ENCODE results near the gene CDK5RAP2.
"Not testable (repeated sequence)": the region's sequence is repeated elsewhere in the genome, so short reads cannot be mapped to it uniquely, and the experiment has no call there.

Gene CDK5RAP2

DNA sequence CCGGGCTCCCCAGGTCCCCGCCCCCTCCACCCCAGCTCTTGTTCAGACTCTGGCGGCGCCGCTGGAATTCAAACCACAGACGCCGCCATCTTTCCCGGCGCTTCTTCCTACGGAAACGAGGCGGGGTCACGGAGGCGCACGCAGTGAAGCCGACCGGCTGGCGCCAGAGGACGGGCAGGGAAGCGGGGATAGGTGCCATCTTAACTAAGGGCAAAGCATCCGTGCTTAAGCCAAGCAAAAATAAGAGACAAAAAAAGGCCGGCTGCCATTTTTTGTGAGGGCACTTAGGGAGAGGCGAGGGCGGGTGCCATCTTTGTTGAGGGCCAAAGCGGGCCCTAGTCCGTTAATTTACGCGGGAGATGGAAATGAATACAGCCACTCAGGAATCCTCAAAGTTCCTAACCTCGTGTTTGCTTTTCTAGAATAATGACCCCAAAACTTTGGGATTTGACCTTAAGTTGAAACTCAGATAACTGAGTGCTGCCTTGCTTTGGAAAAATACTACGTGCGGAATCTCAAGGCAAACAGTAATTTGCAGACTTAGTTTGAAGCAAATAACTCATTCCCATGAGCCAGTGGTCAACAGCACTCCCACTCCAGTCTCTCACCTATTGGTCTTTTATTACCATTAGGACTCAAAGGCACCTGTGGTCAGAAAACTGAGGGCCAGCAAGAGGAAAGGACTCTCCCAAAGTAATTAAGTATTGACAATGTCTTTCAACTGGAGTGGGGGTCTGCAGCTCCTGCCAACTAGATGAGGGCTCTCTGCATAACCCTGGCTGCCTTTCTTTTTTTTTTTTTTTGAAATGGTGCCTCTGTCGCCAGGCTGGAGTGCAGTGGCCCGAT is at the start of gene CDK5RAP2:
Gene CDK5RAP2 (minus strand): TSS at position 117 of the 846 bp plus-strand sequence. CDS start 189 bp downstream, outside the sequence.
- Histone ChIP-seq H3K9ac (ENCODE audit: low read depth in 1 of 2, low read length in 2 of 2) (peak within 1 kb of the TSS; percentile 68 to 77), H3K4me1 (ENCODE audit: control insufficient read depth in 2 of 2, insufficient read depth in 2 of 2, low read length in 2 of 2) (peaks cover 10 to 12% of the 10 kb centered on the region in 2 donors), H3K9me3 (ENCODE audit: control insufficient read depth in 2 of 2, low read length in 2 of 2) (no peaks in the 10 kb centered on the region), H3K36me3 (ENCODE audit: control insufficient read depth in 2 of 2, insufficient read depth in 2 of 2, low read length in 2 of 2) (no peaks in the 10 kb centered on the region), H3K4me3 (ENCODE audit: low read length in 2 of 2) (peak within 1 kb of the TSS; percentile 83 to 88), H3K27me3 (ENCODE audit: control insufficient read depth in 2 of 2, insufficient read depth in 2 of 2, low read length in 2 of 2) (no peaks in the 10 kb centered on the region), H3K27ac (ENCODE audit: low read depth in 2 of 2, low read length in 2 of 2) (peak within 1 kb of the TSS in 1 of 2 donors; percentile 65)

DNA sequence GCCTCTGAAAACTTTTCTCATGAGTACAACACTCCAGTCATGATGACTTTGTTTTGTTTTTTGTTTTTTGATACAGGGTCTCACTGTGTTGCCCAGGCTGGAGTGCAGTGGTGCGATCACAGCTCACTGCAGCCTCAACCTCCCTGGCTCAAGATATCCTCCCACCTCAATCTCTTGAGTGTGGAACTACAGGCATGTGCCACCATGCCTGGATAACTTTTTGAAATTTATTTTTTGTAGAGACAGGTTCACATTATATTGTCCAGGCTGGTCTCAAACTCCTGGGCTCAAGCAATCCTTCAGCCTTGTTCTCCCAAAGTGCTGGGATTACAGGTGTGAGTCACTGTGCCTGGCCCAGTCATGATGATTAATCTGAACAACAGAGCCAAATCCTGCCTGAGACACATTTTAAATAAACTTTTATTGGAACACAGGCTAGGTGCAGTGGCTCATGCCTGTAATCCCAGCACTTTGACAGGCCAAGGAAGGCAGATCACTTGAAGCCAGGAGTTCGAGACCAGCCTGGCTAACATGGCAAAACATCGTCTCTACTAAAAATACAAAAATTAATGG is 49.0 kb upstream of the CDK5RAP2 start:
- not testable (repeated sequence) for H3K4me3 ChIP-seq (ENCODE audit: low read length in 2 of 2); H3K27ac ChIP-seq (ENCODE audit: low read depth in 2 of 2, low read length in 2 of 2); H3K4me1 ChIP-seq (ENCODE audit: control insufficient read depth in 2 of 2, insufficient read depth in 2 of 2, low read length in 2 of 2); H3K27me3 ChIP-seq (ENCODE audit: control insufficient read depth in 2 of 2, insufficient read depth in 2 of 2, low read length in 2 of 2); H3K9ac ChIP-seq (ENCODE audit: low read depth in 1 of 2, low read length in 2 of 2); H3K9me3 ChIP-seq (ENCODE audit: control insufficient read depth in 2 of 2, low read length in 2 of 2); H3K36me3 ChIP-seq (ENCODE audit: control insufficient read depth in 2 of 2, insufficient read depth in 2 of 2, low read length in 2 of 2)

DNA sequence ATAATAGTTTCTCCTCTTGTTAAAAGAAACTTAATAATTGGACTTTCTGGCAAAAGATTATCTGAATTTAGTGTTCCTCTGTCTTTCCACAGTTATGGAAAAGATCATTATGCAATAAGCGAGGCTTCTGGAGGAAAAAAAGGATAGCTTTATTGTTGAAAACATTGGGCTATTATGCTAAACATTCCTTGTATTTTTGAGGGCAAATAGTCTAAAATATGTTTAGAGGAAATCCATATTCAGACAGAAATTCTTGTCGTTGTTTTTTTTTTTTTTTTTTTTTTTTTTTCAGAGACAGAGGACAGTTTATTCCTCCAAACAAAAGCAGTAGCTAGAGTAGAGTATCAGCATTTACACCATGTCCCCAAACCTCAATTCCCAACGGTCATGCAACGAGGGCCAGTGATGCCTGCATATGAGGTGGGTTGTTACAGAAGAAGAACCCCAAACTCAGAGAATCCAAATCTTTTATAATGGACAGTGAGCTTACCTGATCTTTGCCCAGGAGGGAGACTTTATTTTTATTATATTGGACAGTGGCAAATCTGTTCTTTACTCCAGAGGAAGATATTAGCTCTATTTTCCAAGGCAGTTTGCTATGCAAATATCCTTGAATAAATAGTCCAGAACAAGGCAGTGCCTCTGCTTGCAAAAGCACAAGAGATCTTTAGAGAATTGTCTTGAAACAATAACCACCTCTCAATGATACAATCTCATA is 48.4 kb upstream of the CDK5RAP2 start:
- H3K4me1 ChIP-seq (ENCODE audit: control insufficient read depth in 2 of 2, insufficient read depth in 2 of 2, low read length in 2 of 2): no peaks in the 10 kb centered on the region
- no peak overlapping the region for H3K27ac ChIP-seq (ENCODE audit: low read depth in 2 of 2, low read length in 2 of 2)
- no peaks in the 10 kb centered on the region for H3K27me3 ChIP-seq (ENCODE audit: control insufficient read depth in 2 of 2, insufficient read depth in 2 of 2, low read length in 2 of 2)
- no peaks in the 10 kb centered on the region for H3K9me3 ChIP-seq (ENCODE audit: control insufficient read depth in 2 of 2, low read length in 2 of 2)
- no peaks in the 10 kb centered on the region for H3K36me3 ChIP-seq (ENCODE audit: control insufficient read depth in 2 of 2, insufficient read depth in 2 of 2, low read length in 2 of 2)
- no peak overlapping the region for H3K4me3 ChIP-seq (ENCODE audit: low read length in 2 of 2)
- no peak overlapping the region for H3K9ac ChIP-seq (ENCODE audit: low read depth in 1 of 2, low read length in 2 of 2)

DNA sequence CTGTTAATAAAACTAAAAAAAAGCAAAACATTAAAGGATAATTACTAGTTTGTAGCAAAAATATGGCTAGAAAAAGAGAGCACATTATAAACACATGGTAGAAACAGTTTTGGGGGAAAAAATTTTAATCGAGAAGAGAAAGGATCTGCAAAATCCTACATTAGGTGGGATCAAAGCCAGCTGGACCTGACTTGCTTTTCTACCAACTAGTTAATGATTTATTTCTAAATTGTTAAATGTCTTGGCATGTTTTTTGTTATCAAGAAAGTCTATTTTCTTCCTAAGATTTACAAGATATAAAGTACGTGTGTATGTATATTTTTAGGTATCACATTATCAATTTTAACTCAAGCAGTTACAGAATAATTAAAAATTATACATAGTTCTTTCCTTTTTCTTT is 47.1 kb upstream of the CDK5RAP2 start:
- Histone ChIP-seq H3K27ac (ENCODE audit: low read depth in 2 of 2, low read length in 2 of 2) (no peak overlapping the region), H3K27me3 (ENCODE audit: control insufficient read depth in 2 of 2, insufficient read depth in 2 of 2, low read length in 2 of 2) (no peaks in the 10 kb centered on the region), H3K36me3 (ENCODE audit: control insufficient read depth in 2 of 2, insufficient read depth in 2 of 2, low read length in 2 of 2) (peaks cover 0 to 2% of the 10 kb centered on the region in 2 donors), H3K4me1 (ENCODE audit: control insufficient read depth in 2 of 2, insufficient read depth in 2 of 2, low read length in 2 of 2) (no peaks in the 10 kb centered on the region), H3K9me3 (ENCODE audit: control insufficient read depth in 2 of 2, low read length in 2 of 2) (no peaks in the 10 kb centered on the region), H3K4me3 (ENCODE audit: low read length in 2 of 2) (no peak overlapping the region), H3K9ac (ENCODE audit: low read depth in 1 of 2, low read length in 2 of 2) (no peak overlapping the region)

DNA sequence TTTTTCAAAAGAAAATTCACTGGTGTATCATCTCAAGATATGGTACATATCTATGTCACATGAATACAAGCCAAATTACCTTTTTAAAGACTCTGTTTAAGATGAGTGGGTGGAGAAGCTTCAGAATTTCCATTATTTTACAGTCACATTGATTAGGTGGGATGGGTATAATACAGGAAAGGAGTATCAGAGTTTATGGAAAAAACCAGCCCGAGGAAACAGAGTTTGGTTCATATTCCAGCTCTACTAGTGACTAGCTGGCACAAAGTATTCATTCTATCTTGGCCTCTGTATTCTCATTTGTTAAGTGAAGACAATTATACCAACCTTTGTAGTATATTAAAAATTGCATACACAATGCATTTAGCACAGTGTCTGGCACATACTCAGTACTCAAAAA is 46.5 kb upstream of the CDK5RAP2 start:
- H3K36me3 ChIP-seq (ENCODE audit: control insufficient read depth in 2 of 2, insufficient read depth in 2 of 2, low read length in 2 of 2): peaks cover 0 to 2% of the 10 kb centered on the region in 2 donors
- H3K4me1 ChIP-seq (ENCODE audit: control insufficient read depth in 2 of 2, insufficient read depth in 2 of 2, low read length in 2 of 2): no peaks in the 10 kb centered on the region
- no peak overlapping the region for H3K4me3 ChIP-seq (ENCODE audit: low read length in 2 of 2)
- H3K27me3 ChIP-seq (ENCODE audit: control insufficient read depth in 2 of 2, insufficient read depth in 2 of 2, low read length in 2 of 2): no peaks in the 10 kb centered on the region
- no peak overlapping the region for H3K9ac ChIP-seq (ENCODE audit: low read depth in 1 of 2, low read length in 2 of 2)
- H3K9me3 ChIP-seq (ENCODE audit: control insufficient read depth in 2 of 2, low read length in 2 of 2): no peaks in the 10 kb centered on the region
- no peak overlapping the region for H3K27ac ChIP-seq (ENCODE audit: low read depth in 2 of 2, low read length in 2 of 2)

DNA sequence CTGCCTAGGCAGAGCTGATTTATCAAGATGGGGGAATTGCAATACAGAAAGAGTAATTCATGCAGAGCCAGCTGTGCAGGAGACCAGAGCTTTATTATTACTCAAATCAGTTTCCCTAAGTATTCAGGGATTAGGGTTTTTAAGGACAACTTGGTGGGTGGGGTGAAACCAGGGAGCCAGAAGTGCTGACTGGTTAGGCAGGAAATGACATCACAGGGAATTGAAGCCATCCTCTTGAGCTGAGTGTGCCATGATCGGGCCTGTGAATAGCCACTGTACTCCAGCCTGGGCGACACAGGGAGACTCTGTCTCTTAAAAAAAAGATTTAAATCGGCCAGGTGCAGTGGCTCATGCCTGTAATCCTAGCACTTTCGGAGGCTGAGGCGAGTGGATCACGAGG is 45.3 kb upstream of the CDK5RAP2 start:
- Histone ChIP-seq H3K36me3 (ENCODE audit: control insufficient read depth in 2 of 2, insufficient read depth in 2 of 2, low read length in 2 of 2) (peaks cover 0 to 2% of the 10 kb centered on the region in 2 donors), H3K27ac (ENCODE audit: low read depth in 2 of 2, low read length in 2 of 2) (no peak overlapping the region), H3K27me3 (ENCODE audit: control insufficient read depth in 2 of 2, insufficient read depth in 2 of 2, low read length in 2 of 2) (no peaks in the 10 kb centered on the region), H3K9ac (ENCODE audit: low read depth in 1 of 2, low read length in 2 of 2) (no peak overlapping the region), H3K4me1 (ENCODE audit: control insufficient read depth in 2 of 2, insufficient read depth in 2 of 2, low read length in 2 of 2) (no peaks in the 10 kb centered on the region), H3K4me3 (ENCODE audit: low read length in 2 of 2) (no peak overlapping the region), H3K9me3 (ENCODE audit: control insufficient read depth in 2 of 2, low read length in 2 of 2) (no peaks in the 10 kb centered on the region)

DNA sequence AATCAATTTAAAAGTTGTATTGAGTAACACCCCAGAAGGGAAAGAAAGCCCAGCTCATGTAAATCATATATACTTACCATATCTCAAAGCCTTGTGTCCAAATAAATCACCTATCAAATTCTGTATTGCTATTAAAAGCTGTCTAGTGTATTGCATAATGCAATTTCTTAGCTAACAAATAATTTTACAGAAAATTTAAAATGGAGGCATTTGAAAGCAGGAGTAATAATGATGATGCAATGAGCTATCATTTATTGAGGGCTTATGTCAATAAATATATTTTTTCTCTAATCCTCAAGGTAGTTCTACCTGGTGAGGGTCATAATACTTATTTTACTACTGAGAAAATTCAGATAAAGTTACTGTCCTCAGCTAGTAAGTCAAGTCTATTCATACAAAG is 42.8 kb upstream of the CDK5RAP2 start:
- Histone ChIP-seq H3K4me1 (ENCODE audit: control insufficient read depth in 2 of 2, insufficient read depth in 2 of 2, low read length in 2 of 2) (no peaks in the 10 kb centered on the region), H3K4me3 (ENCODE audit: low read length in 2 of 2) (no peak overlapping the region), H3K36me3 (ENCODE audit: control insufficient read depth in 2 of 2, insufficient read depth in 2 of 2, low read length in 2 of 2) (peaks cover 0 to 2% of the 10 kb centered on the region in 2 donors), H3K9me3 (ENCODE audit: control insufficient read depth in 2 of 2, low read length in 2 of 2) (no peaks in the 10 kb centered on the region), H3K9ac (ENCODE audit: low read depth in 1 of 2, low read length in 2 of 2) (no peak overlapping the region), H3K27ac (ENCODE audit: low read depth in 2 of 2, low read length in 2 of 2) (no peak overlapping the region), H3K27me3 (ENCODE audit: control insufficient read depth in 2 of 2, insufficient read depth in 2 of 2, low read length in 2 of 2) (no peaks in the 10 kb centered on the region)

DNA sequence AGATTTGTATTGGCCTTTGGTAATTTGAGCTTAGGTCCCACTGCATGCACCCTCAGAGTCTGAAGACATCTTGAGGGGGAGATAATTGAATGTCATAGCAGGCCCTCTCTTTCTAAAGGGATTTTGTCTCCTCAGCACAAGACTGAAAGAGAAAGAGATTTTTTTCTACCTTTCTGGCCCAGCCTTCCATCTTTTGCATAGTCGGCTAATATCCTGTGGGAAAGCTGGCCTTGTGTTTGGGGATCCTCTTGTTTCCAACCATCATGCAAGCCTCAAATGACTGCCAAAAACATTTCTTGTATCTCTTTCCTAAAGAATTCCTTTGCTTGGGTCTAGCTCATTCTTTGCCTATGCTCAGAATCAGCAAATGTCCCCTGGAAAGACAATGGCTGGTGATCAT is 42.0 kb upstream of the CDK5RAP2 start:
- Histone ChIP-seq H3K9me3 (ENCODE audit: control insufficient read depth in 2 of 2, low read length in 2 of 2) (no peaks in the 10 kb centered on the region), H3K27ac (ENCODE audit: low read depth in 2 of 2, low read length in 2 of 2) (no peak overlapping the region), H3K9ac (ENCODE audit: low read depth in 1 of 2, low read length in 2 of 2) (no peak overlapping the region), H3K4me3 (ENCODE audit: low read length in 2 of 2) (no peak overlapping the region), H3K36me3 (ENCODE audit: control insufficient read depth in 2 of 2, insufficient read depth in 2 of 2, low read length in 2 of 2) (peaks cover 0 to 2% of the 10 kb centered on the region in 2 donors), H3K27me3 (ENCODE audit: control insufficient read depth in 2 of 2, insufficient read depth in 2 of 2, low read length in 2 of 2) (no peaks in the 10 kb centered on the region), H3K4me1 (ENCODE audit: control insufficient read depth in 2 of 2, insufficient read depth in 2 of 2, low read length in 2 of 2) (no peaks in the 10 kb centered on the region)

DNA sequence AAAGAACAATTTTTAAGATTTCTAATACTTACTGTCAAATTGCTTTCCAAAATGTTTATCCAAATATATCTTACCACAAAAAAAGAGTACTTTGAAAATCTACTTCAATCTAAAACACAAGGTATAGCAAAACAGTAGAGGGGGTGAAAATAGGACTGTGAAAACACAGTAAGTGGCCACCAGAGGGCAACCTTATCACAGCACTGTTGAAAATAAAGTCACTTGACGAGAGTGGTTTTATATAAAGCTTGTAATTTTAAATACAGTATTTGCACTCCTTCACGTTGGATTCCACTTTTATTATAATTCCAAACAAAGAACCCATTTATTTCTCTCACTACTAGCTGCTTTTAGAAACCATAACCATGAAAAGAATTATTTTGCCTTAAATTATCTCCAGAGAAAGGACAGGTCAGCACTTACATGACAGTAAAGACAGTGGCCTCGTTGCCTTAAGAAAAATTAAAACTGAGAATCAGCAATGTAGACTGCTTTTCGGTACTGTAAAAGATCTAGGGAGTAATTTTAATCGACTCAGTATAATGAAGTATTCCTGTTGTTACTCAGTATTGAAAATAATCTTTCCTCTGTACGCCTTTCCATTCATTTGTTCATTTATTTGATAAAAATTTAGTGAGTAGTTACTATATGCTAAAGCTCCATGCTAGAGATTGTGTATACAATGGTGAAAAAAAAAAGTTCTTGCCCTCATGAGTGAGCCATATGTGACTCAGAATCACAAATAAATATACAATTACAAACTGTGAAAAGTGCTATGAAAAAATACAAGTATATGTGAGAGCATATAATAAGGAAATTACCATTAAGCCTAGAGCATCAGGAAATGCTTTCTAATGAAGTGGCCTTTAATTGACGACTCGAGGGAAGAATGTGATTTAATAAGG is 40.0 kb upstream of the CDK5RAP2 start:
- H3K4me1 ChIP-seq (ENCODE audit: control insufficient read depth in 2 of 2, insufficient read depth in 2 of 2, low read length in 2 of 2): no peaks in the 10 kb centered on the region
- no peak overlapping the region for H3K27ac ChIP-seq (ENCODE audit: low read depth in 2 of 2, low read length in 2 of 2)
- no peaks in the 10 kb centered on the region for H3K9me3 ChIP-seq (ENCODE audit: control insufficient read depth in 2 of 2, low read length in 2 of 2)
- no peaks in the 10 kb centered on the region for H3K27me3 ChIP-seq (ENCODE audit: control insufficient read depth in 2 of 2, insufficient read depth in 2 of 2, low read length in 2 of 2)
- H3K36me3 ChIP-seq (ENCODE audit: control insufficient read depth in 2 of 2, insufficient read depth in 2 of 2, low read length in 2 of 2): peaks cover 0 to 2% of the 10 kb centered on the region in 2 donors
- H3K9ac ChIP-seq (ENCODE audit: low read depth in 1 of 2, low read length in 2 of 2): no peak overlapping the region
- no peak overlapping the region for H3K4me3 ChIP-seq (ENCODE audit: low read length in 2 of 2)

All from mucosa of rectum (tissue), 2 donors.